ENCODE measurements around the gene GNS. TPM values are rescaled to one million over a fixed set of nuclear protein-coding genes. Genes with fewer than 3 reads are reported as not detected.

The GNS gene
- total RNA-seq, 1 experiment from 2014 or later, result 85.1 TPM

- DNase-seq, result no peak
- intact Hi-C loops (cut with micrococcal nuclease; ENCODE audit: unreplicated experiment), result no loop called here
- Mint-ChIP-seq H3K36me3 (ENCODE audit: insufficient read depth, unreplicated experiment) (peaks cover 22% of the 10 kb centered on the region), H3K27ac (ENCODE audit: unreplicated experiment) (no peak overlapping the region), H3K9me3 (ENCODE audit: low read depth, unreplicated experiment) (no peaks in the 10 kb centered on the region), H3K4me3 (ENCODE audit: low read depth, unreplicated experiment) (no peak overlapping the region), H3K27me3 (ENCODE audit: unreplicated experiment) (no peaks in the 10 kb centered on the region), H3K4me1 (ENCODE audit: low read depth, unreplicated experiment) (peaks cover 15% of the 10 kb centered on the region)
- CTCF ChIA-PET, result no interaction called here
- no peak for TF ChIP-seq CTCF (IDR thresholded peaks at IDR 0.05; ENCODE audit: unreplicated experiment)
- no TSS peak for BruUV-seq (replicated peaks)
Observed at GRCh38 chr12:64731683-64732082, 27.5 kb downstream of the GNS start.

GRCh38 chr12:64730588-64730969 lies 28.6 kb downstream of the GNS start:
- intact Hi-C loops (cut with micrococcal nuclease; ENCODE audit: unreplicated experiment), result no loop called here
- H3K9me3 Mint-ChIP-seq (ENCODE audit: low read depth, unreplicated experiment), result no peaks in the 10 kb centered on the region
- CTCF ChIA-PET, result interaction anchor here (0.6 to 0.7 kb wide), 2 partner anchors 139 to 180 kb away, joined by 3 read pairs; no protein-coding TSS in a partner anchor
- peaks cover 15% of the 10 kb centered on the region for H3K4me1 Mint-ChIP-seq (ENCODE audit: low read depth, unreplicated experiment)
- DNase-seq, result no peak
- peaks cover 17% of the 10 kb centered on the region for H3K36me3 Mint-ChIP-seq (ENCODE audit: insufficient read depth, unreplicated experiment)
- no peak overlapping the region for H3K27ac Mint-ChIP-seq (ENCODE audit: unreplicated experiment)
- H3K4me3 Mint-ChIP-seq (ENCODE audit: low read depth, unreplicated experiment), result no peak overlapping the region
- H3K27me3 Mint-ChIP-seq (ENCODE audit: unreplicated experiment), result no peaks in the 10 kb centered on the region
- TF ChIP-seq CTCF (IDR thresholded peaks at IDR 0.05; ENCODE audit: unreplicated experiment), result no peak
- BruUV-seq (replicated peaks), result no TSS peak

GRCh38 chr12:64729909-64730587 lies 29.2 kb downstream of the GNS start:
- H3K36me3 Mint-ChIP-seq (ENCODE audit: insufficient read depth, unreplicated experiment), result peaks cover 17% of the 10 kb centered on the region
- BruUV-seq (replicated peaks), result no TSS peak
- no peaks in the 10 kb centered on the region for H3K9me3 Mint-ChIP-seq (ENCODE audit: low read depth, unreplicated experiment)
- no peak overlapping the region for H3K27ac Mint-ChIP-seq (ENCODE audit: unreplicated experiment)
- CTCF ChIA-PET, result interaction anchor here (0.6 to 0.7 kb wide), 2 partner anchors 139 to 180 kb away, joined by 3 read pairs; no protein-coding TSS in a partner anchor
- no peak for DNase-seq
- intact Hi-C loops (cut with micrococcal nuclease; ENCODE audit: unreplicated experiment), result no loop called here
- H3K4me3 Mint-ChIP-seq (ENCODE audit: low read depth, unreplicated experiment), result no peak overlapping the region
- peaks cover 15% of the 10 kb centered on the region for H3K4me1 Mint-ChIP-seq (ENCODE audit: low read depth, unreplicated experiment)
- no peaks in the 10 kb centered on the region for H3K27me3 Mint-ChIP-seq (ENCODE audit: unreplicated experiment)
- TF ChIP-seq CTCF (IDR thresholded peaks at IDR 0.05; ENCODE audit: unreplicated experiment), result no peak

GRCh38 chr12:64724201-64724745 lies 34.9 kb downstream of the GNS start:
- DNase-seq, result no peak
- CTCF ChIA-PET, result no interaction called here
- intact Hi-C loops (cut with micrococcal nuclease; ENCODE audit: unreplicated experiment), result no loop called here
- Mint-ChIP-seq H3K4me3 (ENCODE audit: low read depth, unreplicated experiment) (no peak overlapping the region), H3K27ac (ENCODE audit: unreplicated experiment) (no peak overlapping the region), H3K36me3 (ENCODE audit: insufficient read depth, unreplicated experiment) (peaks cover 28% of the 10 kb centered on the region), H3K9me3 (ENCODE audit: low read depth, unreplicated experiment) (no peaks in the 10 kb centered on the region), H3K4me1 (ENCODE audit: low read depth, unreplicated experiment) (peaks cover 10% of the 10 kb centered on the region), H3K27me3 (ENCODE audit: unreplicated experiment) (no peaks in the 10 kb centered on the region)
- no peak for TF ChIP-seq CTCF (IDR thresholded peaks at IDR 0.05; ENCODE audit: unreplicated experiment)
- BruUV-seq (replicated peaks), result no TSS peak

Measured in Calu3 (cell line).